HG03520 (cell line): ENCODE measurements around the gene TSPO.
A peak's percentile ranks its signal among the peaks of the same experiment; 100 is the strongest.
"Not testable (repeated sequence)": the region's sequence is repeated elsewhere in the genome, so short reads cannot be mapped to it uniquely, and the experiment has no call there.

Experiments used
- ATAC-seq: cut with Tn5 transposase; IDR thresholded peaks from one replicate; pipeline ENCODE4 v1.9.1; 2021; ENCODE audit warnings: mild to moderate bottlenecking, moderate library complexity; ENCODE audit not compliant: unreplicated experiment

TSPO gene

DNA sequence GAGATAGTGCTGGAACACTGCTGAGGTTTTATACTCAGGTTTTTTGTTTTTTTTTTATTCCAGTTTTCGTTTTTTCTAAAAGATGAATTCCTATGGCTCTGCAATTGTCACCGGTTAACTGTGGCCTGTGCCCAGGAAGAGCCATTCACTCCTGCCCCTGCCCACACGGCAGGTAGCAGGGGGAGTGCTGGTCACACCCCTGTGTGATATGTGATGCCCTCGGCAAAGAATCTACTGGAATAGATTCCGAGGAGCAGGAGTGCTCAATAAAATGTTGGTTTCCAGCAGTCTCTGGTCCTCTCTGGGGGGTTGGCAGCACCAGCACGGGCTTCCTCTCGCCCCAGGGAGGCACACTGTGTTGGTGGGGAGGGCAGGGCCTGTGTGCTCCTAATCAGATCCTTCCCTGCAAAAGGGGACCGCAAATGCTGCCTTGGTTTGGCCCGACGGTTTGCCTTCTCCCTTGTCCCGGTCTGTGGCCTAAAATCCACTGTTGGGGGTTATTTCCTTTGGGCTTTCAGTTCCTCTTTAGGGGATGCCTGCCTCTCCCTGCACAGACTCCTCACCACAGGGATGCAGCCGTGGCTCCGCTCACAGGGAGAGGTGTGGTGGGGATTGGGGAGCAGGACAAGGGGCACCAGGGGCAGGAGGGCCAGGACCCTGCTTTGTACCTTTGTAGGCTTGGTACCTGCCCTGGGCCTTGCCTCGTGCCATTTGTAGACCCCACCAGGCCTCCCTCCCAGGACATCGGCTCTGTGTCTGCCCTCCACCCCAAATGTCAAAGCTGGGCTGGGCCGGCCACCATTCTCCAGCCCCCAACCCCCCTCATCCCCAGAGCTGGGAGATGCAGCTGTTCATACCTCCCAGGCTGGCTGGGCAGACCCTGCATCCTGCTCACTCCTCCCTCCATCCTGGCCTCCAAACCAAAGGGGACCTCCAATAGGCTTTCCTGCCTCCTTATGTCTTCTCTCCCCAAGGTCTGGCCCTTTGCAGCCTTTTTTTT is 21.6 kb upstream of the TSPO start:
- ATAC-seq, result no peak

DNA sequence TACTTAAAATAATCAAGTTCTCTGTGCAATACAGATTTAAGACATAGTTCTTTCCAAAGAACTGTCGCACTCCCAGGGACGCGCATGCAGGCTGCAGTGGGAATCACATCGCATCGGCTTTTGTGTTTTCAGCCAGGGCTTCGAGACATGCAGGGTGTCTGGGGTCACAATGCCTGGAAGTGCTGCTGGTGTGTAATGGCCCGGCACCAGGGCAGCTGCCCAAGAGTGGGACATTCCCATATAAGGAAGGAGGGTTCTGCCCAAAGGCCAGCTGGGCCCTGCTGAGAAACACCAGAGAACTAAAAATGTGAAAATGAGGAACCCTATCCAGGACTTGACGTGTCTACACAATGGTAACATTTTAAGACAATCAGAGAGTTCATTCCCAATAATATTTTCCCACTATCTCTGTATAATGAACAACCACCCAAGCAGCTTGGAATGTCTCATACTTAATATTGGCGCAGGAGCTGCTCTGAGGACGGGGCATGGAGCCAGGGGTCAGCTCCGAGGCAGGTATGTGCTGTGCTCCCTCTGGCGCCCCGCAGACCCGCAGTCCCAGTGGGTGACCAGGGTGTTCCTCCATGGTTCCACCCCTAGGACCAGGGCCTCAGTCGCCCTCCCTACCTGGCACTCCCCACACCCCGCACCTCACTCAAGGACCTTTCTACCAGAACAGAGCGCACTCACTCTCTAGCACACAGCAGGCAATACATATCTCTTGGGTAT is 19.4 kb upstream of the TSPO start:
- ATAC-seq, result no peak

DNA sequence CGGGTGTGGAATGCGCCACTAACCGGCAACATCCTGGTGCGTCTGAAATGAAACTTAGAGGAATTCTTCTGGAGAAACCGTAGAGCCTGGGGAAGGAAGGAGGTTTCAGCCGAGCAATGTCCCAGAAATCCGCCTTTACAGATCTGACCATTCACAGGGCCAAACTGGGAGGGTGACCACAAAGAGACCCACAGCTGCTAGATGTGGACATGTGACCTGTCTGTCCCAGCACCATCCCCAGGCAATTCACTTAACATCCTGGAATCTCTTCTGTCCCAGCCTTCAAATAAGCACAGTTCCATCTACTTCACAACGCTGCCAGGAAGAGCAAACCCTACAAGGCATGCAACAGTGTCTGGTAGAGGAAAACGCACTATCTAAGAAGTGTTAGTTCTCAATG is 18.0 kb upstream of the TSPO start:
- no peak for ATAC-seq

DNA sequence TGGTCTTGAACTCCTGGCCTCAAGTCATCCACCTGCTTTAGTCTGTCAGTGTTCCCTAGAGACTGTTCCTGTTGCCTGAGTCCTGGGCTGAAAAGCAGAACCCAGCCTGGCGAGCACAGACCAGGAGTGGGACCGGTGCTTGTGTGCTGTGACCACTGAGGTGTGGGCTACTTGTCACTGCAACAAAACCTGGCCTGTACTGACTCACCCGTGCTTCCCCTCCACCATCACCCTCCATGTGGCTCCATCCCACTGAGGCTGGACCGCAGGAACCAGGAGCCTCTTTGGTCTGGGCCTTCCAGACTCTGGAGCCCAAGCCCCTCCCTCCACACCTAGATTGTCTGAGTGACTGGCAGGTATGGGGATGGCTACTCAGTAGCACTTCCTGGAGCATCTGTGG is 16.8 kb upstream of the TSPO start:
- ATAC-seq, result no peak

DNA sequence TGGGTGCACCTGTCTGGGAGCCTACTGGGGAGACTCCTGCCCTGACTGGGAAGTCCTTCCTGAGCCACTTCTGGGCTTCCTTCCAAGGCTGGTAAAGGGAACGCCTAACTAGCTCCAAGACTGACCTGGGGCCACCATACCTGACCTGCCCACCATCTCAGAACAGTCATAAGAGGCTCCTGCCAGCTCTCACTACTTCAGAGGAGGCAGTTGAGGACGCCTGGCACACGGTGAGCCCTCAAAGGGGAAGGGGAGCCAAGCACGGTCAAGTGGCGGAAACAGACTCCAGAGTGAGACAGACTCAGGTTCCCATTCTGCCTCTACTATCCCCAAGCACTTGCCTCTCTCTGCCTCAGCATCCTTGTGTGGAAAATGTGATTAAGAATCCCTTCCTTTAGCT is 15.8 kb upstream of the TSPO start:
- ATAC-seq, result no peak

DNA sequence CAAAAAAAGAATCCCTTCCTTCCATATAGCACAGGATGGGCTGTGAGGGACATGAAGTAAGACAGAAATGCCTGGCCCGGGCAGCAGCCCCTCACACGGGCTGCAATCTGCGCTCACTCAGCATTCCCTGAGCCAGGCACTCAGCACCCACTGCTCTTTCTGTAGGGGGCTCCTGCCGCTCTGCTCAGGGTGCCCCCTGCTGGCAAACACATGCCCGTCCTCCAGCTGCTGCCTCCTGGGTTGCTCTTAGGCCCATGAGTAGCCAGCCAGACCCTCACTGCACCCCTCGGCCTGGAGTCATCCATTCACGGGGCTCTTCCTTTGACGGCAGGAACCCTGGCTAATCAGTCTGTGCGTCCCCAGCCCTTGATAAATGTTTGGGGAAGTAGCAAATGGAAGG is 15.1 kb upstream of the TSPO start:
- ATAC-seq, result no peak

DNA sequence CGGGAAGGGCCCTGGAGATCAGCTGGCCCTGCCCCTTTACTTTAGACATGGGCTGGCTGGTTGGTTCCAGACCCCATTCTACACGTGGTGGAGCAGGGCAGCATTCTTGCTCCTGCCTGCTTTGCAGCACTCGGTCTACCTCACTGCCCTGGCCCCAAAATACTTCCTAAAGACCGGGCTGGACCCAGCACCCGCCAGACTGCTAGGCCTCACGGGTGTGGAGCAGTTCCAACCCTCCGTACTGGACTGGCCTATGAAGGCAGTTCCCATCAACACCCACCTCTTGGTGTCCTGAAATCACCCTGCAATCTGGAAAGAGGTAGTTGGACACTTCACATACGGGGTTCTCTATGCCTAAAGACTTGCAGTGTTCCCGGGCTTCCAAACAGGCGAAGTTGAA is 14.6 kb upstream of the TSPO start:
- ATAC-seq, result no peak

DNA sequence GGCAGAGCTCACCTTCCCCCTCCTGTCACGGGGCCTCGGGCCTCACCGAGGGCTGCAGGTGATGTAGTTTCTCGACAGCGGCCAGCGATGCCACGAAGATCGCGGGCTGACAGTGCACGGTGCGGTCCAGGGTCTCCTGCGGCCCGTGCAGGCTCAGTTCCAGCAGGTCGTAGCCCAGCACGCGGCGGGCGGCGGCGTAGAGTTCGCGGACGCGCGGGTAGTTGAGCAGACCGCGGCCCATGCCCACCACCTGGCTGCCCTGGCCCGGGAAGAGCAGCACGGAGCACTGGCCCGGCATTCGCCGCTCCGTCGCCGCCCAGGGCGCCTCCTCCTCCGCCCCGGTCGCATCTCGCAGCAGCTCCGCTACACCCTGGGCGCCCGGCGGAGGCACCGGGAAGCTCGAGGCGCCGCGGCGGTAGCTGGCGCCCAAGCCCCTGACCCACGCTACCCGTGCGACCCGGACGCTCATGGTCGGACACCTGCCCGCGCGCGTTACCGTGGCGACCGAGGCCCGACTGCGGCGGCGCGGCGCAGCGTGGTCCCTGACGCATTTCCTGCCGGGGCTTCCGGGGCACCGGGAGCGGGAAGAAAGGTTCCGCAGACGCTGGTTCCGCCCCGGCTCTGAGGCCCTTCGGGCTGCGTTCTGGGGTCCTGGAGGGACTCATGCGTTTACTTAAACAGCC is 8.3 kb upstream of the TSPO start, which contains the start of gene MCAT:
Gene MCAT (minus strand): TSS at position 519 of the 683 bp plus-strand sequence. CDS start 50 bp downstream, at position 469.
- ATAC-seq, result peak; percentile 72

DNA sequence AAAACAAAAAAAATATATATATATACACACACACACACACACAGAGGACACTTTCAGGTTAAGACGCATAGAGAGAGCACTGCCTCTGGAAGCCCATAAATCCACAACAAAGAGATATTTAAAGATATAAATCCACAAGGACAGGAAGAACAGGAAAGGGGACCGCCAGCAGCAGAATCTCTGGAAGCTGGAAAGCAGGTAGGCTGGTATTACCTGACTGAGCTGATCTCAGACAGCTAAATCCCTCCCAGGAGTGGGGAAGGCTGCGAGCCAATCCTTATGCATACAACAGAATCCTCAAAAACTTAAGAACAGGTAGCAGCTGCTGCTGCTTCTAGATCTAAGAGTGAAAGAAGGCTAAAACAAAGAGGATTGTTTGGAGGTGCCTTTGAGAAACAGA is 6.4 kb upstream of the TSPO start:
- ATAC-seq, result no peak

DNA sequence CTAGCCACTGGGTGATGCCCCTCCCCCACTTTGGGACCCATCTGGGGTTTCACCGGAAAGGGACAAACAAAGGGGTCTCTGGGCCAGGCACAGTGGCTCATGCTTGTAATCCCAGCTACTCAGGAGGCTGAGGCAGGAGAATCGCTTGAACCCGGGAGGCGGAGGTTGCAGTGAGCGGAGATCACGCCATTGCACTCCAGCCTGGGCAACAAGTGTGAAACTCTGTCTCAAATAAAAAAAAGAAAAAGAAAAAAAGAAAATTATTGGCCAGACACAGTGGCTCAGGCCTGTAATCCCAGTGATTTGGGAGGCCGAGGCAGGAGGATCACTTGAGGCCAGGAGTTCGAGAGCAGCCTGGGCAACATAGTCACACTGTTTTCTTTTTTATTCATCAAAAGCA is 6.0 kb upstream of the TSPO start:
- not testable (repeated sequence) for ATAC-seq

DNA sequence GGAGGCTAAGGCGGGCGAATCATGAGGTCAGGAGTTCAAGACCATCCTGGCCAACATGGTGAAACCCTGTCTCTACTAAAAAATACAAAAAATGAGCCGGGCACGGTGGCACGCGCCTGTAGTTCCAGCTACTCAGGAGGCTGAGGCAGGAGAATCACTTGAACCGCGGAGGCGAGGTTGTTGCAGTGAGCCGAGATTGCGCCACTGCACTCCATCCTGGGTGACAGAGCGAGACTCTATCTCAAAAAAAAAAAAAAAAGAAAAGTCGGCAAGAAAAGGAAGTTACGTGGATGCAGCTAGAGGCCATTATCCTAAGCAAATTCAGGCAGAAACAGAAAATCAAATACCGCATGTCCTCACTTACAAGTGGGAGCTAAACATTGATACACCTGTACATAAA is 5.0 kb upstream of the TSPO start:
- ATAC-seq, result not testable (repeated sequence)

DNA sequence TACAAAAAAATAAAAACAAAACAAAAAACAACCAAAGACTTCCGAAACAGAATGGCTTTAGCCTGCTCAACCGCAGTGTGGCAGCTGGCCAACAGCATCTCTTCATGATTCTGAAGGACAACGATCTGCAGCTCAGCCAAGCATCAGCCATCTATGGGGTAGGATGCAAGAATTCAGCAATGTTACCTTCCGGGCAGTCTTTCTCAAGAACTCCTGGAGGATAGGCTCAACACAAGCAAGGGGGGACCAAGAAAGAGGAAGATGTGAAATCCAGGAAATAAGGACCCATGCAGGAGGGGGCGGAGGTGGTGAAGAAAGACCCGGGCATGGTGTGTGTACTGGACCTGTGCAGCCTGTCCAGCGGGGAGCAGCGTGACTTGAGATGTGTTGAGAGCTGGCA is 3.5 kb upstream of the TSPO start:
- ATAC-seq, result no peak

DNA sequence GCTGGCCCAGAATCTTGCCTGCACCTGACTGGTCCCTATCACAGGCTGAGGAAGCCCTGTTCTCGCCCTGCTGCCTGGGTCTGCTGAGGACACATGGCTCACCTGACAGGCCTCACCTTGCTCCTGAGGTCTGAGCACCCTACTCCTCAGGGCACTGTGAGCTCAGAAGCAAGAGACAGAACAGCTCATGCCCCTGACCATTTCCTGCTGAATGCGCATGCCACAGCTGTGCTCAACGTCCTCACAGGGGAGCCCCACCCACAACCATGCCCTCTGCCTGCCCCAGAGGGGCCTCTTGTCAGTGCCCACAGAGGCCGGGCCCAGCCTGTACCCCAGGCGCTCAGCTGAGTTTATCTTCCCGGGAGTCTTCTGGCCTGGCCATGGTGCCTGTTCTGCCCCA is 2.8 kb upstream of the TSPO start:
- no peak for ATAC-seq

DNA sequence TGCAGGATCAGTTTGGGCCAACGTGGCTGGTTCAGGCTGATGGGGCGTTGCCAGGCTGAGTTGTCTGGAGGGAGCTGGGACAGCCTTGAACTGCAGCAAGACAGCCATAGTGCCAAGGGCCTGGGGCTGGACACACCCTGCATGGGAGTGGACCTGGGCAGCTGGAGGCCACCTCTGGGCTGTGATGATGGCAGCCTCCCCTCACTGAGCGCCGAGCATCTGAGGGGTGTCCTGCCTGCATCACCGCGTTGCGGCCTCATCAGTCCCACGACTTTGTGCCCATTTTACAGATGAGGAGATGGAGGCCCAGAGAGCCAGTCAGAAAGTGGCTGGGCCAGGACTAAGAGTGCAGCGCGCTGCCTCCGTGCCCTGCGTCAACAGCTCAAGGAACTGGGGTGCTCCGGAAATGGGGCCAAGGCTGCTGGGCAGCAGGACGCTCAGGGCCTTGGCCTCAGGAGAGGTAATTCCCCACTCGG is 590 bp upstream of the TSPO start:
- ATAC-seq, result no peak

DNA sequence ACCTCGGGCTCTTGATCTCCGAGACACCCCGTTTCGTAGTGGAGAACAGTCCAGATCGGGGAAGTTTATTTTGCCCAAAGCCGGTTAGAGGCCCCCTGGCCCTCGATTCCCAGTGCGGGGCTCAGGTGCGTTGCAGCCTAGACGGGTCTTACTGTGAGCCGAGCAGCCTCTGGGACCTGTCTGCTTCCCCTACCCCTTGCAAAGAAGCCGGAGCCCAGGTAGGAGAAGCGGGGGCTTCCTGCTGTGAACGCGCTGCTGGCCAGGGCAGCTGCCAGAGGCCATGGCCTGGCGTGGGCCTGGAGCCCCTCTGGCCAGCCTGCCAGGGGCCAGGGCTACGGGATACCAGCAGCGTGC is 621 bp downstream of the TSPO start:
- ATAC-seq, result no peak

DNA sequence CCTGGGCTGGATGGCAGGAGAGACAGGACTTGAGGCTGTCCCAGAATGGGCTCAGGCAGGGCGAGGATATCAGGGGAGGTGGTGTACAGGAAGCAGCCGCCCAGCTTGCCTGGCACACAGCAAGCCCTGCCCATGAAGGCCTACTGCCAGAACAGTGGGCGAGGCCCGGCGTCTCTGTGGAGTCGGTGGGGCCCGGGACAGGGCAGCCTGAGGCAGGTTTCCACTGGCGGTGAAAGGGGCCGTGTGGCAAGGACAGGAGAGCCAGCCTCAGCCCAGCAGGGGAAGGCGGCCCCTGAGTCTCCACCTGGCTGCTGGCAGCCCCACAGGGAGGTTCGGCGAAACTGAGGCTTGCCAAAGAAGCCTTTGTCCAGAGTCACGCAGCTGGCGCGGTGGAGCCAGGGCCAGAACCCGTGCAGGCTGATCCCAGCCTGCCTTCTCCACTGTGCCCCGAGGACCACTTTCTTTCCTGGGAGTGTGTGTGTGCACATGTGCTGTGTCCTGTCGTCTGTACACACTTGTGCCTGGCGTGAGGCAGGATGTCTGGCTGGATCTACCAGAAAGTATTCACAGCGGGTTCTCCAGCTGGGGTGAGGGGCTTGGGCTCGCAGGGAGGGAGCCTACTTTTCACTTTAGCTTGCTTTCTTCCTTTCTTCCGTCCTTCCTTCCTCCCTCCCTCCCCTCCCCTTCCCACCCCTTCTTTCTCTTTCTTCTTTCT is 1.2 kb downstream of the TSPO start:
- no peak for ATAC-seq

DNA sequence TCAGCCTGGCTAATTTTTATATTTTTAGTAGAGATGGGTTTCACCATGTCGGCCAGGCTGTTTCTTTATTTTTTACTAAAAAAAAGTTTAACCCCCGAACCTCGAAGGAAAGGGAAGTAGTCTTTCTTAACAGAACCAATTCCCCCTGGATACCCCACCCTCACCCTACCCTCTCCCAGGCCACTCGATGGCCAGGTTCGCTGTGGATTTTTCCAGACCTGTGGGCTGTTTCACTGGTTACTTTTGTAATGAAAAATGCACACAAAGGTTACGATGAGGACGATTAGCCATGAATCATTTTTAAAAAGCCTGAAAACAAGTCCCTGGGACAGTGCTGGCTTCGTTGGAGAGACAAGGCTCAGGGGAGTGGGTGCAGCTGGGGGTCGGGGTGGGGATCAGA is 2.5 kb downstream of the TSPO start:
- no peak for ATAC-seq

DNA sequence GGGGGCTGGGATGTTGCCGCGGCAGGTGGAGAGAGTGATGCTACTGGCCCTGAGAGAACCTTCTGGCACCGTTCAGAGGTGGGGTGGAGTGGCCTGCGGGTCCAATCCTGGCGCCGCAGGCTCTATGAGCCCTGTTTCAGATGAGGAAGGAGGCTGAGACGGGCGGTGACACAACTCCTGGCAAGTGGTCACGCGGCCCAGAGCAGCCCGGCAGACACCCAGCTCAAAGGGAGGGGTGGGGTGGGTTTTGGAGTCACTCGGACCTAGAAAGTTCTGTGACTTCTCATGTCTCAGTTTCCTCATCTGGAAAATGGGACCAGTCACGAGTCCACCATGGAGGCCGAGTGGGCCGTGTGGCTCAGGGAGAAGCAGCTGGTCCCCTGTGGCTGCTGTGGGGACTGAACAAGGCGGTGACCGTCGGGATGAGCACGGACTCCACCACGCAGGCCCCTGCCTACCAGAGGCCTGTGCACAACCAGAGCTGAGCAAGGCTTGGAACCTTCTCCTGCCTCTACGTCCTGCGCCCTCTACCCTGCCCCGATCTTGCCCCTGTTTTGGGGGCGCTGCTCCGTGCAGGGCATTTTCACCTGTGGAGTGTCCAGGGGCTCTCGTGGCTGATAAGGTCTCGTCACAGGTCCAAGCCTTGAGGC is 3.7 kb downstream of the TSPO start:
- ATAC-seq, result no peak

DNA sequence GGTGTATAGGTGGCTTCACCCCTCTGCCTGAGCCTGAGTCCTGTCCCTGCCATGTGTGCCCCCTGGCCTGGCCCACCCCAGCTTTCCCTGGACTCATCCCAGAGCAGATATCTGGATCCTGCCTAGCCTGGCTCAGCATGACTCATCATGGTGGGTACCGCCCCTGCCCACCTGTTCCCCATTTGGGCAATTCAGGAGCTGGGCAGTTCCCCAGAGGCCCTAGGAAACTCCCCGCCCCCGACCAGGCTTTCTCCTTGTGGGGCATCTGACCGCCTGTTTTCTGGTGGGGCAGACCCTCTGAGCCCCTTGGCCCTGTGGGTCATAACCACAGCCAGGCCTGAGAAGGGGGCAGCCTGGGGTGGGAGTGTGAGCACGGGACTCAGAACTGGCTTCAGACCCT is 4.4 kb downstream of the TSPO start:
- ATAC-seq, result no peak

DNA sequence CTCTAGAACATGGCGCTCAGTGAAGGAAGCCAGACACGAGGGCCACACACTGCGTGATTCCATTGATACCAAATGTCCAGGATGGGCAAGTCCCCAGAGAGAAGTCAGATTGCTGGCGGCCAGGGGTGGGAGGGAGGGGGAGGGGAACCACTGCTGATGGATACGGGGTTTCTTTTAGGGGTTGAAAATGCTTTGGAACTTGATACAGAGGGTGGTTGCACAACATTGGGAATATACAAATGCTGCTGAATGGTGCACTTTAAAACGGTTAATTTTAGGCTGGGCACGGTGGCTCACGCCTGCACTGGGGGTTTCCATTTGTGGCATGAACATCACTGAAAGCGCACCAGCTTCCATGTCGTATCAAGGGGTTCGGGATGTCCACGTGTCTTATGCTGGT is 5.1 kb downstream of the TSPO start:
- no peak for ATAC-seq
